Testis (tissue), 2 donors: Measurements from ENCODE around the gene MCOLN1.

ENCODE experiments used
- CTCF ChIP-seq, 3 experiments: fragments of 450-650 bp in 2 of 3; fragments of 200-600 bp in 1 of 3; sonication (generic) in 1 of 3; IDR thresholded peaks; one replicate each; pipeline ENCODE4 v1.5.1; 2016 to 2019; ENCODE audit warnings: antibody characterized with exemption in 3 of 3, mild to moderate bottlenecking in 2 of 3, moderate library complexity in 1 of 3
- POLR2A ChIP-seq: fragments of 450-650 bp; IDR thresholded peaks from one replicate; pipeline ENCODE4 v1.6.1; 2017; ENCODE audit warnings: antibody characterized with exemption, mild to moderate bottlenecking, moderate library complexity

- TF ChIP-seq CTCF (IDR thresholded peaks at IDR 0.05) (no peak), POLR2A (no peak)
These were observed 32.1 kb downstream of the MCOLN1 start for GRCh38 chr19:7554565-7554964.
